ENCODE data around the gene ADAM23.

Gene ADAM23

DNA sequence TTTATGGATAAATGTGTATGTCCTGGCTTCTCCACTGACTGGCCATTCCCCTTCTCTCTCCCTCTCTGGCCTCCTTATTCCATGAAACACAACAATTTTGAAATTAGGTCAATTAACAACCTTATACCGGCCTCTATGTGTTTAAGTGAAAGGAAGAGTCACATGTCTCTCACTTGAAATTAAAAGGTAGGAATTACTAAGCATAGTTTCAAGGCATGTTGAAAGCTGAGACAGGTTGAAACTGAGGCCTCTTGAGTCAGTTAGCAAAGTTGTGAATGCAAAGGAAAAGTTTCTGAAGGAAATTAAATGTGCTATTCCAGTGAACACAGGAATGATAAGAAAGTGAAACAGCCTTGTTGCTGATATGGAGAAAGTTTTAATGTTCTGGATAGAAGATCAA is 69.7 kb downstream of the ADAM23 start:
- no peak for DNase-seq

DNA sequence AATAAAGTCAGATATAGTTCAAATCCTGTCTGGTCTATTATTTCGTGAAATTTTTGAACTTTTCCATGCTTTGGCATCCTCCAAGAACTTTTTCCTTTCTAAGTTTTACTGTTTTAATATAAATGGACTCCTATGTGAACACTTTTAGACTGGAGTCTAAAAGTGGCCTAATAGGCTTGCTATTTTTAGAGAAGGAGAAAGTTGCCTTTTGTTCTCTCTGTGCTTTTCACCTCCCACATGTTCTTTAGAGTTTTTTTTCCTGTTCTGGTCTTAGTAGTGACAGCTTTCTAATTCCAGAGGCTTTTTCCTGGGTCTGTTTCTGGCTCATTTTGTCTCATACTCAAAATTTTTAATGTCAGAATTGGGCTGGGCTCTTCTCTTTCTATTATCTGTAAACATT is 72.2 kb downstream of the ADAM23 start:
- no peak for DNase-seq

DNA sequence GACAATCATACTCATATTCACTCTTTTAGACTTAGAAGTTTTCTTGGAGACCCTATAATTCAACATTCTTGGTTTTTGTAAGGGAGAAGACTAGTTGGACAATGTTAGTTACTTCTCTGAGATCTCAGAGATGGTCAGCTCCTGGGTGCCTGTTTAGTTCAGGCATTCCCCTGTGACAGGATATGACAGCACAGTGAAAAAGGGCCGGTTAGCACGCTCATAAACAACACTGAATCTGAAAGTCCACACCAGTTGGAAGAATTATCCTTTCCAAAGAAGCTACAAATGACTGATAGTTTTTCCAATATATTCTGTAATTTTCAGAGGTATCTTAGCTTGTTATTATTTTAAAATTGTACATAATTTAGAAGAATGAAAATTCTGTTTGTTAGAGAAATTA is 75.7 kb downstream of the ADAM23 start:
- DNase-seq, result no peak

DNA sequence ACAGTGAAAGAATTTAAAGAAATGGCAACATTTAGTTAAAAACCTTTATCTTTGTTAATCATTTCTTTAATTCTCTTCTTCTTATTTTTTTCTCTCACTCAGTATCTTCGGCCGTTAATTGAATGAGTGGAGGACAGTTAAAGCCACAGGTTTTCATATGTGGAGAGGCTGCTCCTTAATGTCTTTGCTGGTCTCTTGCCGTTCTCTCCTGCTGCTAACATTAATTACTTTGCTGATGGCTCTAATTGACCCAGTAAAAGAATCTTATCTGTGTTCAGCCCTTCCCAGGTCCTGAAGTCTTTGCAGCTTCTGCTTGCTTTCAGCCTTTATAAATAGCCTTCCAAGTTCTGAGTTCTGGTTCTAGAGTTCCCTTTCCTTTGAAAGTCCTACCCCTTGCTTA is 77.1 kb downstream of the ADAM23 start:
- DNase-seq, result no peak

DNA sequence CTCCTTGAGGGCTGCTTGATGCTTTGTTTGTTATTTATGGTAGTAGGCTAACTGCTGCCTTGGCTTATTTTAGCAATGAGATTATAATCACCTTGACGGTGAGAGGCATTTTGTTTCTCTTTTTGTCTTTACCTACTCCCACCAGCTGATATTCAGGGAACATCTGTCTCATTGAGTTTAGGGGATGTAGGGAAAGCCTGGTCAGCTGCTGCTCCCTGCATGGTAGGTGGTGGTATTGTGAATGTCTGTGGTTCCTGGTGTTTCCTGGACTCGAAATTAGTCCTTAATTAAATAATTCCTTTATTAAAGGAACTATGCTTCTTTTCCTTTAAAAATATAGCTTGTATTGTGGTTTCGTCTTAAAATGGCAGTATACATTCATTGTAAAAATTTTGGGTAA is 77.8 kb downstream of the ADAM23 start:
- no peak for DNase-seq

DNA sequence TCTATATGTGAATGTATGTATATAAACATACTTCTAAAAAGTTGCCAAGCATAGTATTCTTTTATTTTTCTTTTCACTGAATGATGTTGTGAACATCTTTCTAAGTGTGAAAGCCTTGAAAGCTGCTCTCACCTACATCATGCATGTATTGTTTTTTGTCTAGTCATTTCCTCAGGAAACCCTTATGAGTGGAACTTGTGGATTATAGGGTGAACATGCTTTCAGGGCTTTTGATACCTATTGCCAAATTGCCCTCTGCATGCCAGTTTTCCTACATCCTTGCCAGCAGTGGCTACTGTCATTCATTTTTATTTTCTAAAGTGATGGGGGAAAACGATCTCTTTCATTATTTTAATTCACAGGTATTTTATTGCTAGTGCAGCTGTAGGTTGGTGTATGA is 78.3 kb downstream of the ADAM23 start:
- DNase-seq, result no peak

DNA sequence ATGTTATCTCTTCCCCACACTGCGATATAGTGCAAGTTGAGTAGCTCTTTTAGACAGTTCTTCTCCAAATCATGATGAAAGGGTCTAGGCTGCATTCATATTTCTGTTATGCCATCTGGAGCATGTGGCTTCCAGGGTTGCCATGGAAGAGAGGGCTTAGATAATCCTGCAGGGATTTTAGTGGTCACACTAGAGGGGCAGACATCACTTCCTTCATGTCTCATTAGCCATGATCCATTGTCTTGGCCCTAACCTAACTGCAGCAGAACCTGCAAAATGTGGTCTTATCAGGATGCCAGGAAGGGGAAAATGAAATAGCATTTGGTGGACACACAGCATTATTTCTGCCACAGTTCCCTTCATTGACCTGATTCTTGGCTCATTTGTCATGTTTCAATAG is 83.1 kb downstream of the ADAM23 start:
- no peak for DNase-seq

DNA sequence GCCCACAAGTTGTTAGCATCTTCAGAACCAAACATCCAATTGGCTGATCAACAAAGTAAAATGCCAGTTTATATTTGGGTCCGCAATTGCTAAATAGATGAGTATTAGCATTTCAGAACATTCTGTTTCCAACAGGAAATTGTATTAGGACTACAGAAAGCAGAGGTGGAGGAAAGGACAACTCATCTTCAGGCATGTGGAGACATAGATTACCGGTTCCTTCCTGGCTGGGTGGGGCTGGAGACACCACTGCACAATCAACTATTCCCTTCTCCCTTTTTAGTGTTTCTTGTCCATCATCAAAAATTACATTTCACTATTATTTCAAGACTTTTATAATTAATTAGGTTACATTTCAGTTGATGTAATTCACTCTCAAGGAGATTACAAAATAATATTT is 83.8 kb downstream of the ADAM23 start:
- no peak for DNase-seq

DNA sequence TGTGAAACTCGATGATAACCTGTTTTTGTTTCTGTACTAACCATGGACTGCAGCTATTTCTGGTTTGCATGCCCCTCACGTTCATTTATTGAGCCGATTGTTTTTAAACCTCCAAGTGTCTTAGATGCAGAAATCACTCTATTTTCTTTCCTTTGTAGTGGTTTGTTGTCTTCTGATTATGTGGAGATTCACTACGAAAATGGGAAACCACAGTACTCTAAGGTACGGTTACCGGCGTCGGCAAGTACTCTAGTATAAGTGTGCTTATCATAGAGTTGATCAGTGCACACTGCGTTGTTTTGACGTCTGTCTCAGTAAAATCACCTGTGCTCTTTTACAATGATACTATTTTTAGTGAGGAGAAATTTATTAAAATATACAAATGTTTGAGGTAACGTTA is 87.4 kb downstream of the ADAM23 start:
- peak; percentile 2 to 4 for DNase-seq

DNA sequence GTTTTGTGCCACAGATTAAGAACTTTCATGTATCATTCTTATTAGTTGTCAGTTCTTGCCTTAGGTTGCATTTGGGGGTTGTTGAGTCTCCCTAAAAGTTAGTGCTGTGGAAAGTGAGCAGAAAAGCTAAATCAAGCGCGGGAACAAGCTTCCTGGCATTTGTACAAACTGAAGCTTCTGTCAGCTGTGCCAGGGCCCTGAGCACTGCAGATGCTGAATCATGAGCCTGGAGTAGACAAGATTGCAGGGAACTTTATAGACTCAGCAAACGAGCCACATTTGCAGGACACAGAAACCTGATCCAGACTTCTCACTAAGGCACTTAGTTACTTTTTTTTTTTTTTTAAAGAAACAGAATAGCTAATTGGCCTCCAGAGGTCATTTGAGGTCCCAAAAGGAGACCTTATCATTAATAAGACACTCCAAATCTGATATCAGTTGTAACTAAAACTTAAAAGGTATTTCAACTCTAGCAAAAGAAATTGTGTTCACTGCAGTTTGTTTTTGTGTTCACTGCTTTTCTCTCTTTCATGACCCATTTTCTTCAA is 88.7 kb downstream of the ADAM23 start:
- no peak for DNase-seq

DNA sequence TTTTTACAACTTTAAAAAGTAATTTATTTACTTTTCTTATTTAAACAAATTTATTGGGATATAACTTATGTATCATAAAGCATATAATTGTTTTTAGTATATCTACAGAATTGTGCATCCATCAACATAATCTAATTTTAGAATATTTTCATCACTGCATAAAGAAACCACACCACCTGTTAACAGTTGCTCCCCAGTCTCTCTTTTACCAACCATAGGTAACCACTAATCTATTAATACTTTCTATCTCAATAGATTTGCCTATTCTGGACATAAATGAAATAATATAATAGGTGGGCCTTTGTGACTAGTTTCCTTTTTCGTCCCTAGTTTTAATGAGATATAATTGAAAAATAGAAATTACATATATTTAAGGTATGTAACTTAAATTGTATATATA is 90.6 kb downstream of the ADAM23 start:
- no peak for DNase-seq

DNA sequence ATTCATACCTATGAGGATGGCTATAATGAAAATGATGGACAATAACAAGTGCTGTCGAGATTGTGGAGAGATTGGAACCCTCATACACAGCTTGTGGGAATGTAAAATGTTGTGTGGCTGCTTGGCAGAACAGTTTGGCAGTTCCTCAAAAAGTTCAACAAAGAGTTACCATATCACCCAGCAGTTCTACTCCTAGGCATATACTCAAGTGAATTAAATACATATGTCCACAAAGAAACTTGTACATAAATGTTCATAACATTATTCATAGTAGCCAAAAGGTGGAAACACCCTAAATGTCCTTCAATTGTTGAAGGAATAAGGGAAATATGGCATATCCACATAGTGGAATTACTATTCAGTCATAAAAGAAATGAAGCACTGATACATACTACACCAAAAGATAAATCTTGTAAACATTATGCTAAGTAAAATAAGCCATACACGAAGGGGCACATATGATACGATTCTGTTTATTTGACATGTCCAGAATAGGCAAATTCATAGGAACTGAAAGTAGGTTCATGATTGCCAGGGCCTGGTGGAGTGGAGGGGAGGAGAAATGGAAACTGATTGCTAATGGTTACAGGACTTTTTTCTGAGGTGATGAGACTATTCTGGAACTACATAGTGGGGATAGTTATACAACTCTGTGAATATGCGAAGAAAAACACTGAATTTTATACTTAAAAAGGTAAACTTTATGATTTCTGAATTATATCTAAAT is 92.1 kb downstream of the ADAM23 start:
- no peak for DNase-seq

DNA sequence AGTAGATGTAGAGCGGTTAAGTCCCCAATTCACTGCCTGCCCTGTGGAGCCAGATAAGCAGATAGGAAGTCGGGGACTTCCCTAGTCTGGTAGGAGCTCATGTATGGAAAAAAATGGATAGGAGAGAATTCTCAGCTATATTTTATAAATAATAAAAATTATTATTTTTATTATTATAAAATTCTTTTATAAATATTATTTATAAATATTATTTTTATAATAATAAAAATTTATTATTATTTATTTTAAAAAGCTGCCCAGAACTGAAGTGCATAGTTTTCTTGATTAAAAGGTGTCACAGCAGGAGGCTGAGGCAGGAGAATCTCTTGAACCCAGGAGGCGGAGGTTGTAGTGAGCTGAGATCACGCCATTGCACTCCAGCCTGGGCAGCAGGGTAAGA is 97.4 kb downstream of the ADAM23 start:
- no peak for DNase-seq

DNA sequence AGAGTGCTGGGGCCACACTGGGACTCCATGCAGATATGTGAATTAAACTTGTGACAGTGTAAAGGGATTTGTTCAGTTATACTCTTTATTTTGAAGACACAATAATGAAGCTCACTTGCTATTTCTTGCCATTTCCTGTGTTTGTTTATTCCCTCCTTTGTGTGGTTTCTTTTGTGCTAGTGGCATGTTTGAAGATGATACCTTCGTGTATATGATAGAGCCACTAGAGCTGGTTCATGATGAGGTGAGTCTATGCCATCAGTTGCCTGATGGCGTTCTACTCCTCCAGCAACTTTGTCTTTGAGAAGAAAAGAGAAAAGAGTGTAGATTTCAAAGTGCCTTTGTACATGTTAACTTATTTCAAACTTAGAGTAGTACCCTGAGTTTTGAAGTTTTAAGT is 99.7 kb downstream of the ADAM23 start:
- no peak for DNase-seq

DNA sequence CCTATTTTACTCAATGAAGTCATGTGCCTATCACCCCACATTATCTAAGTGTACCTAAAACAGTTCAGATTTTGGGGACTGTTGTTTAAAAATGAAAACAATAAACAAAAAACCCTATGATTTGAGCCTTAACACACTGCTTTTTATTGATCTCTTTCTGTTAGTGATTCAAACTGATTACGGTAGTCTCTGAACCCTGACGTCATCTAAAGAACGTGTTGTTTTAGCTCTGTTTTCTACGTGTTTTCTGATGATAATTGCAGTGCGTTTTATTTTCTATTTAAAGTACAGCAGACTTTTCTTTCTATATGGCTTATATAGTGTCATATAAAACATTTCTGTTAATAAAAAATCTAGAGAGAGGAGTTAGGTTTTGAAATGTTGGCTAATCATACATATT is 105.1 kb downstream of the ADAM23 start:
- DNase-seq, result no peak

DNA sequence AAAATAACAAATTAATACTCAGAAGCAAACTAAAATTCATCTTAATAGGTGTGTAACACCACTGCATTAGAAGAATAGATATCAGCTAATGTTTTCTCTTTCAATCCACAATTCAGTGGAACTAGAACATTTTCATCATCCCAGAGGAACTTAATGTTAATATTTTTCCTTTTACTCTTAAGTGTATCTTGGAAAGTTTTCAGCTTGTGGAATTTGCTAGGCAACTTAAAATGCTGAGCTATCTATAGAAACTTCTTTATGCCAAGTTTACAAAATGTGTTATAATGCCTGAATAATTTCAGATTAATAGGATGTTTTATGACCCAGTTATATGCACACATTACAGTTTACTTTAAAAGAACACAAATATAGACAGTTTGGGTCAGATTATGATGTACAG is 112.4 kb downstream of the ADAM23 start:
- no peak for DNase-seq

DNA sequence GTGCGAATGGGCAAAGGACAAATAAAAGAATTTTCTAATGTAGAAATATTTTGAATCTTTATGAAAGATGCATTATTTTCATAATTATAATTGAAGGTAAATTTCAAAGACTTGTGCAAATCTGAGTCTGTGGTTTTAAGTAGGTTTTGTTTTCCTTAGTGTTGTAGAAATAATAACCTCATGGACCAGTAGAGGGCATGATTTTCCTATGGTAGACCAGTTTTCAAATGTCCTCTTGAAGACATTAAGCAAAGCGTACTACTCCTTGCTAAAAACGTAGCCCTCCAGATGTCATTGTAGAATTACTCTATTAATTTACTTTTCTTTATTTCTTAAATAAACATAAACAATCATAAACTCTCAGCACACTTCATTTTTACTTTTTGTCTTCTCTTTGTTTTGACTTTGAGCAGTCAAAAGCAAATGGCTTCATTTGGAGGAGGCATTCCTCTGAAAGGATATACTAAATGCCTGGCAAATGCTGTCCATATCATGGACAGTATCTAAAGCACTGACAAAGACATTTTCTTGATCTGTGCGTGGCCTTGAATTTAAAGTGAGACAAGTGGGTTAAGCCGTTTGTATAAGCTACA is 113.1 kb downstream of the ADAM23 start:
- no peak for DNase-seq

DNA sequence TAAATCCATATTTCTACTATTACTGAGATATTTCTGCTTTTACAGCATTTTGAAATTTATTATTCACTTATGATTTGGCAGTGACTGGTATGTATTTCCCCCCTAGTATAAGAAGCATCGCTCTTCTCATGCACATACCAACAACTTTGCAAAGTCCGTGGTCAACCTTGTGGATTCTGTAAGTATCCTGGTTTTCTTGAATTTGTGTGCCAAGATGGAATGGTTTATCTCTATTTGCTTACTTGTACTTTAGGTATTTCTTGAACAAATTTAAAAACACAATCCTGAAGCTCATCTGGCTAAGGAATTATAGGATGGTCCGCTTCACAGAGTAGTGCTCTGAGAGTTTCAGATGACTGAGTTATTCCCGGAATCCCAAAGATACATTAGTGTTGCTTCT is 114.0 kb downstream of the ADAM23 start:
- DNase-seq, result no peak

DNA sequence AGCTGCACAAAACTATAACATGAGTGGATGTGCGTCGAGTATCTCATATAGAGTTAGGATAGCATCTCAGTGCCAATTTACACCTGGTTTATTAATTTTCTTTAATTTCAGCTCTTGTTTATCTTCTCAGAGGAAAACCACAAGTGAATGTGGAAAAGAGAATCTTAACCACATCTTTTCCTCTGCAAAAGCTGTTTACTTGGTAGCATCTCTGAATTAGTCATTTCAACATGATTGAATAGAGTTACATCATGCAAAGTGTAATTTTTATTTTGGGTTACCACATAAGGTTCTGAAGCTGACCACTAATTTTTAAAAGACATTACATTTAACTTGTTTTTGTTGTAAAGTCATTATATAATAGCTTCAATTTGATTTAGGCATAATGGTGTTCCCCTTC is 115.2 kb downstream of the ADAM23 start:
- no peak for DNase-seq

DNA sequence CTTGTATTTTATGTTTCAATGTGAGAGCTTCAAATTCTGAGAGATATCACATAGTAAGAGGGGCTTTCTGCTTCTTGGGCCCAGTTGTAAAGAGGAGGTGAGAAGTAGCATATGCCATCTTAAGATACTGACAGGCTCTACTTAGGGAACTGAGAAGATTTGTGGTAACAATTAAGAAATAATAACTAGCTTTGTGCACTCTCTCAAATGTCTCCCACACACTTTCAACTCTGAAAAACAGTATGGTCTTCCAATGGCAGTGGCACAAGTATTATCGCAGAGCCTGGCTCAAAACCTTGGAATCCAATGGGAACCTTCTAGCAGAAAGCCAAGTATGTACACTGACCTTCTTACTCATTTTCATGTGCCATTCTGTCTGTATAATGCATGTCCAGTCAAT is 118.6 kb downstream of the ADAM23 start:
- no peak for DNase-seq

DNA sequence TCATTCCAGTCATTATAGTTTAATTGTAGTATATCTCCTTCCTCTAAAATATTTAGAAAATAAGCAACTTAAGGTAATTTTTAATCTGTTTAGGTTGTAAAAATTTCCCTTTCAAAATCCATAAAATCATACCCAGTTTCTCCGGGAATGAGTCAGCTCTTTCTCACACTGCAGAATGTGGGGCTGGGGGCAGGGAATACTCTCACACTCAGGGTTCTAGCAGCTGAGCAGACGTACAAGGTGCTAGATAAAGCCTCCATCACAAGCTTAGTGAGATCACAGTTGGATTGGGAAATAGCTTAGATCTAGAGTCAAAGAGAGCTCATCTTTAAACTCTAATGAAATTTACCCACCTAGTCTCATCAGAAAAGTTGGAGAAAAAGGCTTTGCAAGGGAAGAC is 119.0 kb downstream of the ADAM23 start:
- DNase-seq, result no peak

DNA sequence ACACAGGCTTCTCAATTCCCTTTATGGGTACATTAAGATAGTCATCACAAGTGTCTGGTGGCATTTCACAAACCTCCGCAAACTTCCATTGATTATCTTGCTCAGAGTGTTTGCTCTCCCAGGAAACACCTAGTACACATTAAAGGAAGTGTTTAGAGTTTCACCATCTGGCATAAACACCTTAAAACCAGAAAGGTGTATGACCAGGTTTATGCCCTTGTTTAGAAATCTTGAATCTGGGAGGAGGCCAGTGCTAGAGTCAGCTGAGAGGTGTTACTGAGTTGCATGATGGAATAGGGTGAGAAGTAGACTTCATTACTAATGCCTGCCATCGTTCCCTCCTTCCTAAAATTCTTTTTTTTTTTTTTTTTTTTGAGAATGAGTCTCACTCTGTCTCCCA is 120.0 kb downstream of the ADAM23 start:
- DNase-seq, result no peak

DNA sequence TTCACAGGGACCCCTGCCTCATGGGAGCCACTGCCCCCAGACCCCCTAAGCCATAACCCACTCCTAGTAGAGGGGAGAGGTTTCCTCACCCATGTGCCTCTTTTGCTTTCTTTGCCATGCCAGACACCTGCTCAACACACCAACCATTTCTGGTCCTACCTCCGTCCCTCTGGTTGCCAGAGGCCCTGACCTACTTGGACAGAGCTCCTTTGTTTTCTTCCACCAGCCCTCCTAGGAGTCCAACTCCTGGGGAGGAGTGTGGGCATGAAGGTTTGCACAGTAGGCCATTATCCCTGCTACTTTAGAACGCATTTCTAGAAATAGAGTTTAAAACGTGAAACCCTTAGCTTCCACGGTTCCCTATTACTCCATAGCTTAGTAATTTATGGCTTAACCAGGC is 122.3 kb downstream of the ADAM23 start:
- DNase-seq, result no peak

DNA sequence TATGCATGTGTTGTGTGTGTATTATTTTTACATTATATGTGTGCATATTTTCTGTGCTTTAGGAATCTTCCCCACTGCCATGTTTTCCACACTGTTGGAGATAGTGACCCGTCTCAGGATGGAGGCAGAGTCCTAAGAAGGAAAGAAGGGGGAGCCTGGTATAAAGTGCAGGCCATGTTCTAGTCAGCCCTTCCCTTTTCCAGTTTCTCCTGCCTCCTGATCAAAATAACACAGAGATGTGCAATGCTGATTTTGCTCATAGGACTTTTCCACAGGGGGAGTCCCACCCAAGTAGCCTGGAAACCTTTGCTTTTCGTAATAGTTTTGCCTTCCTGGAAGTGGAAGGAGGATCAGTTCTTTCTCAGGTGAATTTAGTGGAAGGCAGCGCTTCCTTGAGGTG is 126.1 kb downstream of the ADAM23 start:
- no peak for DNase-seq

DNA sequence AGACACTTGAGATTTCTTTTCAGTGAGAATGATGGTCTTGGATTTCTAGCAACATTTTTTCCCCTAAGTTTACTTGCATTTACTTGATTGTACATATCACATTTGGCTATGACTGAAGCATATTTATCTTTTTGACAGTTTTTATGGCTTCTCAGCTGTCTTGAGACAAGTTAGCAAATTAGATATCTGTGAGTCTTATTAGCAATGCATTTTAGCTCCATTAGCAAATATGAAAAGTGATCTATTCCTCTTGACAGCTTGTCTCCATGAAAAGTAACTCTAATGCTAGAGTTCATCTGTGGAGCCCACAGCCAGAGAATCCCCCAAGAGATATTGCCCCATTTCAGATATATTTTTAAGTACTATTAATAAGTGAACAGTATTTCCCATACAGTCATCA is 126.9 kb downstream of the ADAM23 start:
- no peak for DNase-seq

Data from activated CD4-positive, alpha-beta T cell treated with anti-CD3 and anti-CD28 coated beads for 4 hours (primary cell).